NCI-H446 treated with DMSO at 0.1 percent for 48 hours (cell line): ENCODE results near the gene DDX25.
"Not testable (repeated sequence)": the region's sequence is repeated elsewhere in the genome, so short reads cannot be mapped to it uniquely, and the experiment has no call there.

Source experiments
- DNase-seq: peaks from one replicate; lab custom pipeline; 2025; lab: John Stamatoyannopoulos, UW

The DDX25 gene

DNA sequence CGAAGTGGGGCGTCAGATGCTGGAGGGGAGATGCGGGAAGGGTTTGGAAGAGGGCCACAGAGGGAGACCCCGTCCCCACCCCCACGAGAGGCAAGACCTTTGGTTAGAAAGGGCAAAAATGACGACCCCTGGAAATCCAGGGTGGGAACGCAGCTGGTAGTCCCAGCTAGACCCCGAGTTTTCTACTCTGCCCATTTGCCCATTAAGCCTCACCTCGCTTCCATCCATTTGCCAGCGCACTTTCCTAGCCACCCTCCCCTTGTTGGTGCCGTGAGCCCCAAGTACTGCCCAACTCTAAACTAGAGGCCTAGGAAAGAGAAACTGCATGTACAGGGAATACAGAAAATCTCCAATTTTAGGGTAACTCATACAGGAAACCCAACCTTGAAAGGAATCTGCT is 370 bp downstream of the DDX25 start:
- DNase-seq: no peak

DNA sequence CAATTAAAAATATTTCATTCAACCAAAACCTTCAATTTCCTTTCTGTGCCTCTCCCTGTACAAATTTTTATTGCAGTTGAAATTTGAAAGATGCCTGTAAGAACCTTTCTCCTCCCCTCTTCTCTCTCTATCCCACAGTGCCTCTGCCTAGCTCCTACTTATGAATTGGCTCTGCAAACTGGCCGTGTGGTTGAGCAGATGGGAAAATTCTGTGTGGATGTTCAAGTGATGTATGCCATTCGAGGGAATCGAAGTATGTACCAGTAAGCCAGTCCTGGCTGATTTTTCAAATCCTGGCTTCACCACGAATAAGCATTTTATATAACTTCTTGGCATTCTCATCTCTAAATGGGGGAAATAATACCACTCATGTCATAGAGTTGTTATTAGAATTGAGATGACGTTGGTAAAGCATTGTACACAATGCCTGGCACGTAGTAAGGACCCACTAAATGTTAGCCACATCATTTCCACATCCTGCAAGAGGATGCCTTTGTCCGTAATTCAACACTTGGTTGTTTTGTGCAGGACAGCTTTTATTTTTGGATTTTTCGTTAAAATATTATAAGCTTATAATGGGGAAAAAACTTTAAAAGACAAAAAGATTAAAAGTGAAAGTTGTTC is 6.0 kb downstream of the DDX25 start:
- DNase-seq: peak; percentile 12

DNA sequence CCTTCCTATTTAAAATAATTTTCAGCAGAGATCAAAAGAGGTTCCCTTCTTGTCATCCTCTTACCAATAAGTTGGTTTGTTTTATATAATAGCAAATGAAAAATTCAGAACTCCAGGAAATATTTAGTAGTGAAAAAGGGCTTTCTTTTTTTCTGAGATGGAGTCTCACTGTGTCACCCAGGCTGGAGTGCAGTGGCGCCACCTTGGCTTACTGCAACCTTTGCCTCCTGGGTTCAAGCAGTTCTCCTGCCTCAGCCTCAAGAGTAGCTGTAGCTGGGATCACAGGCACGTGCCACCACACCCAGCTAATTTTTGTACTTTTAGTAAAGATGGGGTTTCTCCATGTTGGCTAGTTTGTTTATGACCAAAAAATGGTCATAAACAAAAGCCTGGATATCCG is 10.3 kb downstream of the DDX25 start:
- not testable (repeated sequence) for DNase-seq

DNA sequence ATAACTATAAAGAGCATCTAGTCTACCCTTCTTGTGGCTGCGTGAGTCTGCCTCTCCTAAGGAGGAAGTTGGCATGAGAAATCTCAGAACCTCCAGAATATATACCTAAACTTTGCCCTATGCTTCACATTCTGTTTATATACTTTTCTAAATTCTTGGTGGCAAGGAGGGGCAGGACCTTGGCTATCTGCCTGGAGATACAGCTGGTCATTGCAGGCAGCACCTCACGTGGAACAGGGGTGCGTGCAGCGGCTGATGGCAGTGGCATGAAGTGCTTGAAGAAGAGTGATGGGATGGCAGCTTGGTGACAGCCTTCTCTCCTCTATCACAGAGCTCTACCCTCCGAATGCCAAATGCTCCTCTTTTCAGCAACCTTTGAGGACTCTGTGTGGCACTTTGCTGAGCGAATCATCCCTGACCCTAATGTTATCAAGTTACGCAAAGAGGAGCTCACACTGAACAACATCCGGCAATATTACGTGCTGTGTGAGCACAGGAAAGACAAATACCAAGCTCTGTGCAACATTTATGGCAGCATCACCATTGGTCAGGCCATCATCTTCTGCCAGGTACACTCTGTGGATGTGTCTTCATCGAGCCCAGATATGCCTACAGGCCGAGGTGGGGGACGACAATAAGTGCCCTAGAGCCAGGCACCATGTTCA is 12.5 kb downstream of the DDX25 start:
- DNase-seq: no peak

DNA sequence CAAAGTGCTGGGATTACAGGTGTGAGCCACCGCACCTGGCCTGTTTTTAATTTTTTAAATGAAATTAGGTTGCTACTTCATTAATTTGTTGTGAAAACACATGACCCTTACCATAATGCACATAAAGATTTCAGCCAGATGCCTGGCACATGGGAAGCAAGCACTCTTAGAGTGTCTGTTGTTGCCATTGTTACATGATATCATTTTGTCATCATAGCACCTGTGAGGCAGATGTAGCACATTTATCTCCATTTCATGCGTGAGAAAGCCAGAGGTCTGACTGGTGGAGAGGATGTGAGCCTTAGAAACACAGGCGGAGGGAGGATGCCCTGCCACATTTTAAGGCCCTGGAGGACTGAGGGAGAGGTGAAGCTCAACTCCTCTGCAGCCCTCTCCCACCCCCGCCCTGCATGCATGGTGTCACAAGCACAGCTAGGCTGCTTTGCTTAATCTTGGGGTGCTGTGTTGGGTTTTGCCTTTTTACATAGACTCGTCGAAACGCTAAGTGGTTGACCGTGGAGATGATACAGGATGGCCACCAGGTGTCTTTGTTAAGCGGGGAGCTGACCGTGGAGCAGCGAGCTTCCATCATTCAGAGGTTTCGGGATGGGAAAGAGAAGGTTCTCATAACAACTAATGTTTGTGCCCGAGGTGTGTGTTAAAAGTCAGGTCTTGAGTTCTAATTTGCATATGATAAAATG is 14.0 kb downstream of the DDX25 start:
- DNase-seq: no peak

DNA sequence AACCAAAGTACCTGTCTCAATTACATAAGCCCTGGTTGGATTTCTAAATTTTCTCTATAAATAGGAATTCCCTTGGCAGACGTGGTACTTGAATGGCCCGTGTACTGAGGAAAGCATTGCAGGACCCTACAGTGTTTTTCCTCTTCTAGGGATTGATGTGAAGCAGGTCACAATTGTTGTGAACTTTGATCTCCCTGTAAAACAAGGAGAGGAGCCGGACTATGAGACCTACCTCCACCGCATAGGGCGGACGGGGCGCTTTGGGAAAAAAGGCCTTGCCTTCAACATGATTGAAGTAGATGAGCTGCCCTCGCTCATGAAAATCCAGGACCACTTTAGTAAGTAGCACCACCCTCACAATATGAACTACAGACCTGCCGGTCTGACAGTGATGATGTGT is 16.7 kb downstream of the DDX25 start:
- no peak for DNase-seq

DNA sequence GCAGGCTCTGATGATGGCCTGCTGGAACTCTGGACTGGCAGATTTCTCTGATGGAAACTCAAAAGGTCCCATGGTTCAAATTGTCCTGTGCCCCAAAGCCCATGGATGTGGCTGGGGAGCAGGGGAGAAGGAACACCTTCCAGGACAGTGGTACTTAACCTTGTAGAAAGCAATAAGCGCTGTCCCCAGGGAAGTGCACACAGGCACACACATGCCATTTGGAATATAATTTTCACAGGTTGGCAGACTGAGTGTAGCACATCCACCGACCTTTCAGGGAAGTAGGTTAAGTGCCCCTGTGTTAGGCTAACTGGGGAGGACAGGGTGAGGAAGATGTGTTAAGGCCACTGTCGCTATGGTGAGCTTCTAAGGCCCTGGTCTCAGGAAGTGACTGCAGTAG is 17.8 kb downstream of the DDX25 start:
- no peak for DNase-seq

DNA sequence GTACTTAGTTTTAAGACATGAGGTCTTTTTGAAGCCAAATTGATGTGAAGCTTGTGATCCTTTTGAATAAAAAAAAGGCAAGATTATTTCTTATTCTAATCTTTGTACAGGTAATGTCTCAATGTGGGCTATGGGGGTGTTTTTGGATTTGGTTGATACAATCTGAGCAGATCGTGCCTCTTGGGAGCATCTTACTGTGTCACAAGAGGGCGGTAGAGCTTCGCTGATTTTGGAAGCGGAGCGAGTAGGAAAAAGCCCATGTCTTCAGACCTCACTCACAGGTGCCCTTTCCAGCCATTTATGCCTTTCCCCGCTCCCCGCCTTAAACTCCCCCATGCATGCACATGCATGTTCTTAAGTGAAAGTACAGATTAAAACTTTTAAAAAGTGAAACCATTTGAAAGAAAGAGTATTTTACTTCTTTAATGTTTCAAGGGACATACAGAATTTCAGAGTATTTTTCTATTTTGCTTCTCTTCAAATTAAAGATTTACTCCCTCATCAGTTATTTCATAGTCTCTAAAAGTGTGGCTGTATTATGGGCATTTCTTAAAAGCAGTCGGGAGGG is 18.8 kb downstream of the DDX25 start:
- peak; percentile 46 for DNase-seq

DNA sequence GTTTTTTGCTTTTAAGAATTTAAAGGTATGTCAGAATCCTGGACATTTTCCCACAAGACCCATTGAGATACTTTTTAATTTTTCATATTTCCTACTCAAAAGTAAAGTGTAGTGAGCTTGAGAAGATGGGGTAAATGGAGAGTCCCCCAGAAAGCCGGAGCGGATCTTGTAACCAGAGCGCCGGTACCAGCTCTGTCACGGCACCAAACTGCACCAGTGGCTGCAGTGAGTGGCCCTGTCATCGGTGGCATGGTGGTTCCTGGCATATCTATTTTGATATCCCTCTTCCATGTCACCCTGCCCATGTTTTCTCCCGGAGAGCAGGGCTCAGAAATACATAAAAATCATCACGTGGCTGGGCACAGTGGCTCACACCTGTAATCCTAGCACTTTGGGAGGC is 19.3 kb downstream of the DDX25 start:
- DNase-seq: no peak

DNA sequence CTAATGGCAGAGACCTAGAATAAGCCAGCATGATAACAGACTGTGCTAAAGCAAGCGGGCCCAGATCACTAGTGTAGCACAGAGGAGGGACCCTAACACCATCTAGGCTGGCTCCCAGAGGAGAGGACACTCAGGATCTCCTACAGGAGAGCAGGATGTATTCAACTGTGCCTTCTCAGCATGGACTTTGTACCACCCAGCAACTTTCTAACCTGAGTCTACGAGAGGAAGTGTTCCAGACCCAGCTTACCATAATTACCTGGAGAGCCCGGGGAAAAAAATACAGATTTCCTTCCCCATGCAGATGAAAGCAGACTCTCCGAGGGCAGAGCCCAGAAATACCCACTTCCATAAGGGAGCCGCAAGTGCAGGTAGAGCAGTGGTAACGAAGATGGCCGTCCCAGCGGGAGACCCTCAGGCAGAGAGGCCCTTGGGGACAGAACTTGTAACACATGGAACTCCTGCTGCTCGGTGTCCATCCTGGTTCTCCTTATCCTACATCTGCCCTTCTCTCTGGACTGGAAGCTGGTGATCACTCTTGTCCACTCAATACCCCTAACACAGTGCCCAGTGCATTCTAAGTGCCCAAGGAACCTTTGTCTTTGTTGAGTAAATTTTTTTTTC is 20.2 kb downstream of the DDX25 start:
- DNase-seq: no peak

DNA sequence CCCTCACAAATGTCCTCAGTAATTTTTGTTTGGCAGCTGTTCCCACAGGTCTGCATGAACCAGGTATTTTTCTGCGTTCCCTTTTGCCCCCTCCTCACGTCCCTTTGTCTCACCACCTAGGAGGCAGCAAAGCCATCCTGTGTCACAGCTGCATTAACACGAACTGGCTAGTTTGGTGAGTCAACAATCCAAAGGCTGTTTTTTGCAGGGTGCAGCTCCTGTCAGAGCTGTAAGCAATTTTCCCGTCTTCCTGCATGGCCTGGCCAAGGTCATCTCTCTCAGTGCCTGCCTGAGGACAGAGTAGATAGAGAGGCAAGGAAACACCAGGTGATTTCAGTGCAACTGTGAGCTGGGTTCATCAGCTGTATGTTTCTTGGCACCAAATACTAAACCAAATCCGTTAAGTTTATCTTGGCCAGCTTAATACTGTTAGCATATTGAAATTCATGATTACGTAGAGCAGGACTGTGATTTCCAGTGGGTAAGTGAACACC is 21.0 kb downstream of the DDX25 start:
- DNase-seq: no peak

DNA sequence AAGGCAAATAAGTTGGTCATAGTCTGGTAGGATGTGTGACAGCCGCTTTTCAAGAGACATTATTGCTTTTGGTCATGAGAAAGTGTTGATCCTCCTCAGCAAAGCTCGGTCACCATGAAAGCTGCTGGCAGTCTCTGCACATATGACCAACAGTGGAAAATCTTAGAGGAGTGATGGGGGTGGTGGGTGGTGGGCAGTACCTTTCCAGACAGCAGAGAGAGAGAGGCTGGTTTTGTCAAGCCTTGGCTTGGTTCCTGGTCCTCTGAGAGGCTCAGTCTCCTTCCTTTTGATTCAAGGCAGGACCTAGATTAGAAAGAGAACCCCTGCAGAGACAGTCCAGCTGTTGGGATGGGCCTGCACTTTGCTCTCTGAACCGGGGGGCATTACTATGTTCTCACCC is 21.5 kb downstream of the DDX25 start:
- no peak for DNase-seq

DNA sequence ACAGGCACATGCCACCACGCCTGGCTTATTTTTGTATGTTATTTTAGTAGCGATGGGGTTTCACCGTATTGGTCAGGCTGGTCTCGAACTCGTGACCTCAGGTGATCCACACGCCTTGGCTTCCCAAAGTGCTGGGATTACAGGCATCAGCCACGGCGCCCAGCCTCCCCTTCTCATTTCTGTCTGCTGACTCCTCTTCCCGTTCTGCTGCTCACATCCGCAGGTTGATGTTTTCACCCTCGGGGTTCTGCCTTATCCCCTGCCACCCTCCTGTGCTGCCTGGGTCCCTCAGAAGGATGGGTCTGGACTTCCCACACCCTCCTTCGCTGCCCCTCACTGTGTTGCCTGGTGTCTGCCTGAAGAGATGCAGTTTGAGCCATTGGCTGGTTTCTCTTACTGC is 22.4 kb downstream of the DDX25 start:
- no peak for DNase-seq

DNA sequence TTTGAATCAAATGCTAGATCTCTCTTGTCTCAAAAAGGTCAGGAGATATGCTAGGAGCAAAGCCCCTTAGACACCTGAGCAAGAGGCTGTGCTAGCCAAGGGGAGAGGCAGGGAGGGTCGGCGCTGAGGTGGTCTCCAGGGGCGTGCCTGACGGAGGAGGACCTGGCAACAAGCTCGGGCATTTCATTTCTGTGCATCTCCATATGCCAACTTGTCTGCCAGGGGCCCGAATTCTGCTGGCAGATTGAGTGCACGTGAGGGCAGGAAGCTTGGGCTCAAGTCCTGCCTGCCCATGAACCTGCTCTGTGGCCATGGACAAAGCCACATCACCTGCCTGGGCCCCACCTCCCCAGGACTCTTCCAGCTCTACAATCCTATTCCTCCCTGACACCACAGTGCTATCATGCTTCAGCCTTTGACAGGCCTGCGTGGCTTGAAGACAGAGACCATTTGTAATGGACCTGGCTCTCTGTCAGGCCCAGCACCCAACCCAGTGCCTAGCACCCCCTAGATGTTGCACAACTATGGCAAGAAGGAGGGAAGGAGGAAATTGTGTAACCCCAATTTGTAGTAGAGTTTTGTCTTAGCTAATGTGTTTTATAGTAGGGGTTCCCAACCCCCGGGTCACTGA is 25.3 kb downstream of the DDX25 start:
- DNase-seq: no peak

DNA sequence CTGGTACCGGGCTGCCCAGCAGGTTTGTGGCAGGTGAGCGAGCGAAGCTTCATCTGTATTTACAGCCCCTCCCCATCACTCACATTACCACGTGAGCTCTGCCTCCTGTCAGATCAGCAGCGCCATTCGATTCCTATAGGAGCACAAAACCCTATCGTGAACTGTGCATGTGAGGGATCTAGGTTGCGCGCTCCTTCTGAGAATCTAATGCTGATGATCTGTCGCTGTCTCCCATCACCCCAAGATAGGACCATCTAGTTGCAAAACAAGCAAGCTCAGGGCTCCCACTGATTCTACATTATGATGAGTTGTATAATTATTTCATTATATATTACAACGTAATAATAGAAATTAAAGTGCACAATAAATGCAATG is 25.8 kb downstream of the DDX25 start:
- no peak for DNase-seq

DNA sequence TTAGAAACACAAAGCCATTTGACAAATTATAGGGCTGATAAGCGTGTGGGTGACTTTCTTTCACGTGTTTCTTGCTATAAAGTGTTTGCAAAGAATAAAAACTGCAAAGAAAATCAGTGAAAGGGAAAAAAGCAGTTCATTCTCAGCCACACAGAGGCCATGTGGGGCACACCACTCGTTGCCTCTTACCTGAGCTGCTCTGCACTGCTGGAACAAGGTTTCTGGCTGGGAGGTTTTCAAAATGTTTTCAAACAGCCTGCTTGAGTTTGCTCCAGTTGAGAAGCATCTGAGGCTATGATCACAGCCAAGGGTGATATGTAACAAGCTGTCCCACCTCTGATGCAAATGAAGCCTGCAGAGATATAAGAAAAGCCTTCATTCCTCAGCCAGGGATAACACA is 26.8 kb downstream of the DDX25 start:
- no peak for DNase-seq

DNA sequence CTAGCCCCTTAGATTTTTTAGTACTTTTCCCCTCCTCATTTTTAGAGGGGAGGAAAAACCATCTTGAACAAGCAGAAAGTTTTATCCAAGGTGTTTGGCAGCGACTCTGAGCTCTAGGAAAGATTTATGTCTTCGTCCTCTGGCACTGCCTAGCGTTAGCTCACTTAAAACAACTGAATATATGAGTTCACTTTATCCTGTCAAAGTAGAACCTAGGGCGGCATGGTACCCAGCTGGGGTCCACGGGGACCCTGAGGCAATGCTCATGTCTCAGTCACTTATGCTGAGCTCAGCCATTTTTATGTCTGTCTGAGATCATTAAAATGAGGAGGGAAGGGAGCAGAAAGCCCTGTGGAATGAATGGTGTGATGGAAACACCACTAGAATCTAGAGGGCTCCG is 27.4 kb downstream of the DDX25 start:
- no peak for DNase-seq

DNA sequence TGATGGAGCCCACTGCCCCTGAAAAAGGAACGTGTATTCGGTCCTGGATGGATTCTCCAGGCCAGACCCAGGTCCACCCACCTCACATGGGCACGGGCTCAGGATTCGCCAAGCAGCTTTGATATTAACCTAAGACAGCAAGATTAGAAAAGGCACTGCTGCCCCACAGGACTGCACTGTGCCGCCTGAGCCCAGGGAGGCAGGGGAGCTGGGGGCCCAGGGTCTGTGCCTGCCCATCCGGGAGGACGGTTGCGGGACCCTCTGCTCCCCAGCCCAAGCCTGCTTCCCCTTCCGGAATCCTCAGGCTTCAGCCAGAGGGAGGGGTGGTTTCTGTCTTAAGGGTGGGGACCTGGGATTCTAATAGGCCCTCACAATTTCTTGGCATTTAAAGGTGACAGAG is 28.0 kb downstream of the DDX25 start:
- DNase-seq: no peak

DNA sequence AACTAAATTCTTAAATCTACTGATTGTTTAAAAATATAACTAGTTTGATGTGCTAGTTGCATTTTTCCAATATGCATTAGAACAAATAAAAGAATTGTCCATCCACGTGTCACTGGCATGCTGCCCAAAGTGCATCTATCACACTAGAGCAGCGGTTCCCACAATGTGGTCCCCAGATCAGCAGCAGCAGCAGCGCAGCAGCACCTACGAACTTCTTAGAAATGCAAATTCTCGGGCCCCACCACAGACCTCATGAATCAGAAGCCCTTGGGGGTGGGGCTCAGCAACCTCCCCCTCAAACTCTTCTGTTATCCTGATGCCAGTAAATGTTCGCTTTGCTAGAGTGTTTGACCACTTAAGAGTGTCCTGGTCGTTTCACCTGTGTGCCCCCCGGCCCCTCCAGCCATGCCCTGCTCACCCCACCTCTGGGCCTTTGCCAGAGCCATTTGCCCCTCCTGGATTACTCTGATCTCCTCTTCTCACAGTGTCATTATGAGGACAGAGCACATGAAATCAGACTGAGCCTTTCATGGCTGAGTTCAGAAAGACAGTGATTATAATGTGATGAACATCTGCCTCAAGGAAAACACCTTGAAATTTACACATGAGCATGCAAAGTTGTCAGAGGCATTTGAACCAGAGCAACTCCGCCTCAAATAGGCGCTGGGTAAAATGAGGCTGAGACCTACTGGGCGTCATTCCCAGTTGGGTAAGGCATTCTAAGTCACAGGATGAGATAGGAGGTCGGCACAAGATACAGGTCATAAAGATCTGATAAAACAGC is 28.9 kb downstream of the DDX25 start:
- DNase-seq: no peak

DNA sequence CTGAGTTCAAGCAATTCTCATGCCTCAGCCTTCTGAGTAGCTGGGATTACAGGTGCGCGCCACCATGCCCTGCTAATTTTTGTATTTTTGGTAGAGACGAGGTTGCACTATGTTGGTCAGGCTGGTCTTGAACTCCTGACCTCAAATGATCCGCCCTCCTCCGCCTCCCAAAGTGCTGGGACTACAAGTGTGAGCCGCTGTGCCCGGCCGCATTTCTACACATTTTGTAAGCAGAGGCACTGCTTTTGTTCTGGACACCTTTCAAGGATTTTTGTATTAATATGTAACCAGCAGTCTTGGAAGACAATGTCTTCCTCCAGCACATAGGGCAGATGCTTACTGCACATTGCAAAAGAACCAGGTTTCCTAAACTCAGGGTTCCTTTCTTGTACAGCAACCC is 30.2 kb downstream of the DDX25 start:
- DNase-seq: no peak

DNA sequence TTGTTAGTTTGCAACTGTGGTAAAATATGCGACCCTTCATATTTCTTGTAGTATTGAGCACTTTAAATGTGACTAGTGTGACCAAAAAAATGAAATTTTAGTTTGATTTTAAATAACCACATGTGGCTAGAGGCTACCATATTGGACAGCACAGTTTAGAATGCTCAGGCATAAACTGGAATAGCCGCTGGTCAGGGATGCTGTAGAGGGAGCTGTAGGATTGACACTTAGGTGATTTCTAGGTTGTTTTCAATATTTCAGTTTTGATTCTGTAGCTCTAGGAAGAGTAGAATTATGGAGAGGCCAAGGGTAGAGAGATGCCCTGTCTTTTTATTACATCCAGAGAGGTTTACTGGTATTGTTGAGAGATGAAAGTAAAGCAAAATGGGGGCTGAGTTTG is 30.7 kb downstream of the DDX25 start:
- no peak for DNase-seq
